ENCODE measurements around the gene SLC13A3.

GRCh38 chr20:46644160-46644559 lies 7.1 kb downstream of the SLC13A3 start:
- TF ChIP-seq CTCF (IDR thresholded peaks at IDR 0.05) = no peak
- no peak for TF ChIP-seq EP300 (IDR thresholded peaks at IDR 0.05)
- TF ChIP-seq POLR2A (IDR thresholded peaks at IDR 0.05) = no peak

Data from ovary (tissue), 3 donors.